ENCODE results near the gene ADAMTS3. TPM values are rescaled to one million over a fixed set of nuclear protein-coding genes. Genes with fewer than 3 reads are reported as not detected.

The ADAMTS3 gene
- total RNA-seq = 1.2 and 2.2 TPM in 2 replicates

DNA sequence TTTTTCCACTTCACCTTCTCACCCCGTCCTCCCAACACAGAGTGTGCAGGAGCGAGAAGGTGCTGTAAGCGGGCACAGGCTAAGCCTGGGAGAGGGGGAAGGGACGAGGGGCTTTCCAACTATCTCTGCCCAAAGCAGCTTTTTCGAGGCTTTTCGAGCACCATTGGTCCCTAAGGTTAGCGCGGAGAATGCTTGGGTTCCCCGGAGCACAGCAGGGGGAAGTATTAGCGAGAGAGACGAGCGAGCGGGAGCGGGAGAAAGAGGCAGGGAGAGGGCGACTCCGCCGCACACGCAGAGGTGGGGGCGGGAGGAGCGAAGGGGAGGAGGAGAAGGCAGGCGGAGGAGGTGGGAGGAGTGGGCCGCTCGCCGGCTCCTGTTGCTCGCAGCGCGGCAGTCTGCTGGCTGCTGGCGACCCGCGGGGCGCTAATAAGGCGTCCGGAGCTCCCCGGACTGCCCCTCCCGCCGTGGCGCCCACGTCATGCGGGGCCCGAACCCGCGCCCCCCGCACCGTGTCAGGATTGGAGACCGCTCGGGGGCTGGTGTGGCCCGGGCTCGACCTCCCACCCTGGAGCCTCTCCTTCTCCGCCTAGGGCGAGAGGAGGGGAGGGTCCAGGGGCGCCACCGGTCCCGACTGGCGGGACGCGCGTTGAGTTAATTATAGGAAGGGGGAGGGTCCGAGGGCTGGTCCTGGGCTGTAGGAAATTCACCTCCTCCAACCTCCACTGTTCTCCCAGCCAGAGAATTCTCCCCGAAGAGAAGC lies at the start of gene ADAMTS3:
TSS of gene ADAMTS3 (minus strand) at position 263 of the 760 bp plus-strand sequence. CDS start 459 bp downstream, outside the sequence.
- DNase-seq (ENCODE audit: insufficient read length, low spot score, missing footprints) = peak; percentile 84
- H3K4me2 ChIP-seq (ENCODE audit: insufficient read depth, low read length) = peak within 1 kb of the TSS; percentile 89
- peak within 1 kb of the TSS; percentile 74 for H3K4me3 ChIP-seq (ENCODE audit: insufficient read depth, low read length)
- no peaks in the 10 kb centered on the region for H3K36me3 ChIP-seq (ENCODE audit: insufficient read depth, low read length)
- peaks cover 7% of the 10 kb centered on the region for H3K27me3 ChIP-seq (ENCODE audit: insufficient read depth, low read length)
- no peaks in the 10 kb centered on the region for H3K79me2 ChIP-seq (ENCODE audit: insufficient read depth, low read length)
- peak within 1 kb of the TSS; percentile 93 for H2AFZ ChIP-seq (ENCODE audit: low read length)
- H4K20me1 ChIP-seq (ENCODE audit: insufficient read depth, low read length) = no peaks in the 10 kb centered on the region
- H3K4me1 ChIP-seq (ENCODE audit: insufficient read depth, low read length) = peaks cover 9% of the 10 kb centered on the region
- no peaks in the 10 kb centered on the region for H3K9me3 ChIP-seq (ENCODE audit: low read depth, low read length)
- peak within 1 kb of the TSS; percentile 28 for H3K27ac ChIP-seq (ENCODE audit: low read depth, low read length)
- TF ChIP-seq CTCF (IDR thresholded peaks at IDR 0.05; ENCODE audit: extremely low read depth, low read depth, low read length) = no peak

- Histone ChIP-seq H3K9me3 (ENCODE audit: low read depth, low read length) (no peaks in the 10 kb centered on the region), H3K36me3 (ENCODE audit: insufficient read depth, low read length) (no peaks in the 10 kb centered on the region), H4K20me1 (ENCODE audit: insufficient read depth, low read length) (no peaks in the 10 kb centered on the region), H3K4me1 (ENCODE audit: insufficient read depth, low read length) (no peaks in the 10 kb centered on the region), H3K4me3 (ENCODE audit: insufficient read depth, low read length) (no peak overlapping the region), H3K27me3 (ENCODE audit: insufficient read depth, low read length) (peaks cover 11% of the 10 kb centered on the region), H3K27ac (ENCODE audit: low read depth, low read length) (no peak overlapping the region), H3K79me2 (ENCODE audit: insufficient read depth, low read length) (no peaks in the 10 kb centered on the region), H3K4me2 (ENCODE audit: insufficient read depth, low read length) (no peak overlapping the region), H2AFZ (ENCODE audit: low read length) (no peak overlapping the region)
- TF ChIP-seq CTCF (IDR thresholded peaks at IDR 0.05; ENCODE audit: extremely low read depth, low read depth, low read length) = no peak
- DNase-seq (ENCODE audit: insufficient read length, low spot score, missing footprints) = no peak
Measured at GRCh38 chr4:72613959-72614358, 44.9 kb upstream of the ADAMTS3 start.

- TF ChIP-seq CTCF (IDR thresholded peaks at IDR 0.05; ENCODE audit: extremely low read depth, low read depth, low read length) = no peak
- Histone ChIP-seq H3K36me3 (ENCODE audit: insufficient read depth, low read length) (no peaks in the 10 kb centered on the region), H3K4me2 (ENCODE audit: insufficient read depth, low read length) (no peak overlapping the region), H2AFZ (ENCODE audit: low read length) (no peak overlapping the region), H3K9me3 (ENCODE audit: low read depth, low read length) (no peaks in the 10 kb centered on the region), H3K4me3 (ENCODE audit: insufficient read depth, low read length) (no peak overlapping the region), H4K20me1 (ENCODE audit: insufficient read depth, low read length) (no peaks in the 10 kb centered on the region), H3K27me3 (ENCODE audit: insufficient read depth, low read length) (peaks cover 11% of the 10 kb centered on the region), H3K4me1 (ENCODE audit: insufficient read depth, low read length) (peaks cover 3% of the 10 kb centered on the region), H3K27ac (ENCODE audit: low read depth, low read length) (no peak overlapping the region), H3K79me2 (ENCODE audit: insufficient read depth, low read length) (no peaks in the 10 kb centered on the region)
- no peak for DNase-seq (ENCODE audit: insufficient read length, low spot score, missing footprints)
Measured at GRCh38 chr4:72606751-72607150, 37.7 kb upstream of the ADAMTS3 start.

GRCh38 chr4:72604324-72604723 lies 35.3 kb upstream of the ADAMTS3 start:
- H3K9me3 ChIP-seq (ENCODE audit: low read depth, low read length) = no peaks in the 10 kb centered on the region
- no peak overlapping the region for H3K27ac ChIP-seq (ENCODE audit: low read depth, low read length)
- no peak for DNase-seq (ENCODE audit: insufficient read length, low spot score, missing footprints)
- no peaks in the 10 kb centered on the region for H3K36me3 ChIP-seq (ENCODE audit: insufficient read depth, low read length)
- no peaks in the 10 kb centered on the region for H3K79me2 ChIP-seq (ENCODE audit: insufficient read depth, low read length)
- H2AFZ ChIP-seq (ENCODE audit: low read length) = no peak overlapping the region
- no peak overlapping the region for H3K4me2 ChIP-seq (ENCODE audit: insufficient read depth, low read length)
- H4K20me1 ChIP-seq (ENCODE audit: insufficient read depth, low read length) = no peaks in the 10 kb centered on the region
- peaks cover 3% of the 10 kb centered on the region for H3K4me1 ChIP-seq (ENCODE audit: insufficient read depth, low read length)
- no peak overlapping the region for H3K4me3 ChIP-seq (ENCODE audit: insufficient read depth, low read length)
- peaks cover 2% of the 10 kb centered on the region for H3K27me3 ChIP-seq (ENCODE audit: insufficient read depth, low read length)
- no peak for TF ChIP-seq CTCF (IDR thresholded peaks at IDR 0.05; ENCODE audit: extremely low read depth, low read depth, low read length)

Measured in osteoblast (primary cell).